Tongue (tissue), 2 donors: ENCODE data around the gene GIGYF2. TPM values are rescaled to one million over a fixed set of nuclear protein-coding genes. Genes with fewer than 3 reads are reported as not detected.
"Not testable (repeated sequence)": the region's sequence is repeated elsewhere in the genome, so short reads cannot be mapped to it uniquely, and the experiment has no call there.

ENCODE experiments used
- DNase-seq: peaks from one replicate; pipeline ENCODE4 v3.0.0-alpha.2; 2015
- total RNA-seq: library from RNA; depleted of rRNA; stranded (reverse); fragments of >200 nt; gene quantifications from one replicate; pipeline ENCODE4 v1.2.3, GENCODE V29; 2014

The GIGYF2 gene
- total RNA-seq, 1 donor from 2014 or later, result 102 TPM

- no peak for DNase-seq
Observed at GRCh38 chr2:232816657-232817056, 119.5 kb downstream of the GIGYF2 start.

GRCh38 chr2:232817756-232818155 is 120.6 kb downstream of the GIGYF2 start:
- DNase-seq, result peak; percentile 39

GRCh38 chr2:232829988-232830387 is 132.9 kb downstream of the GIGYF2 start:
- DNase-seq, result no peak

GRCh38 chr2:232831496-232831895 is 134.4 kb downstream of the GIGYF2 start:
- DNase-seq, result no peak

GRCh38 chr2:232833830-232834229 is 136.7 kb downstream of the GIGYF2 start:
- no peak for DNase-seq

- DNase-seq, result peak; percentile 10
Observed at GRCh38 chr2:232835687-232836208, 138.6 kb downstream of the GIGYF2 start.

GRCh38 chr2:232836934-232837333 is 139.8 kb downstream of the GIGYF2 start:
- no peak for DNase-seq

- DNase-seq, result no peak
Observed at GRCh38 chr2:232838406-232838874, 141.3 kb downstream of the GIGYF2 start.

- DNase-seq, result peak; percentile 37
Observed at GRCh38 chr2:232839411-232840079, 142.4 kb downstream of the GIGYF2 start.

- DNase-seq, result no peak
Observed at GRCh38 chr2:232842689-232843088, 145.6 kb downstream of the GIGYF2 start.

- DNase-seq, result no peak
Observed at GRCh38 chr2:232843834-232844233, 146.7 kb downstream of the GIGYF2 start.

- no peak for DNase-seq
Observed at GRCh38 chr2:232846055-232846454, 148.9 kb downstream of the GIGYF2 start.

- no peak for DNase-seq
Observed at GRCh38 chr2:232850039-232850438, 152.9 kb downstream of the GIGYF2 start.

- DNase-seq, result not testable (repeated sequence)
Observed at GRCh38 chr2:232852081-232852480, 154.9 kb downstream of the GIGYF2 start.

GRCh38 chr2:232852676-232853075 is 155.5 kb downstream of the GIGYF2 start:
- DNase-seq, result no peak

- DNase-seq, result no peak
Observed at GRCh38 chr2:232854082-232854481, 157.0 kb downstream of the GIGYF2 start.

GRCh38 chr2:232857158-232857563 is 160.0 kb downstream of the GIGYF2 start:
- no peak for DNase-seq

GRCh38 chr2:232859385-232859916 is 162.3 kb downstream of the GIGYF2 start:
- no peak for DNase-seq

- DNase-seq, result no peak
Observed at GRCh38 chr2:232860593-232861241, 163.6 kb downstream of the GIGYF2 start.

- DNase-seq, result no peak
Observed at GRCh38 chr2:232861353-232861752, 164.2 kb downstream of the GIGYF2 start.

GRCh38 chr2:232863996-232864395 is 166.9 kb downstream of the GIGYF2 start:
- no peak for DNase-seq

- DNase-seq, result no peak
Observed at GRCh38 chr2:232865165-232865564, 168.0 kb downstream of the GIGYF2 start.

- no peak for DNase-seq
Observed at GRCh38 chr2:232866104-232866503, 169.0 kb downstream of the GIGYF2 start.
